ENCODE measurements around the gene MCC. TPM values are rescaled to one million over a fixed set of nuclear protein-coding genes. Genes with fewer than 3 reads are reported as not detected.

MCC gene
- total RNA-seq, 4 donors from 2014 or later: 17.1 to 90.7 (median 40.1) TPM

- TF ChIP-seq POLR2A (IDR thresholded peaks at IDR 0.05) (no peak), CTCF (IDR thresholded peaks at IDR 0.05) (no peak)
- intact Hi-C loops (cut with DNase I; ENCODE audit: low total_unique reads): no loop called here
Observed at GRCh38 chr5:113054899-113055298, 433.4 kb downstream of the MCC start.

GRCh38 chr5:113053511-113053995 lies 434.7 kb downstream of the MCC start:
- Histone ChIP-seq H3K4me1 (peaks cover 0 to 4% of the 10 kb centered on the region in 2 donors), H3K27ac (peak overlapping the region; percentile 53 to 62), H3K36me3 (no peaks in the 10 kb centered on the region), H3K27me3 (no peaks in the 10 kb centered on the region), H3K4me3 (no peak overlapping the region), H3K9me3 (no peaks in the 10 kb centered on the region)
- intact Hi-C loops (cut with DNase I; ENCODE audit: low total_unique reads): no loop called here
- DNase-seq: peak; percentile 85 to 89
- TF ChIP-seq POLR2A (IDR thresholded peaks at IDR 0.05) (no peak), CTCF (IDR thresholded peaks at IDR 0.05) (no peak)

More at GRCh38 chr5:113054899-113055298, 433.4 kb downstream of the MCC start:
- Histone ChIP-seq H3K36me3 (no peaks in the 10 kb centered on the region), H3K9me3 (no peaks in the 10 kb centered on the region), H3K4me3 (no peak overlapping the region), H3K27ac (peak overlapping the region; percentile 53 to 62), H3K4me1 (peaks cover 7 to 10% of the 10 kb centered on the region in 2 donors), H3K27me3 (no peaks in the 10 kb centered on the region)
- no peak for DNase-seq

GRCh38 chr5:113052041-113052795 lies 436.0 kb downstream of the MCC start:
- Histone ChIP-seq H3K27ac (peak overlapping the region; percentile 53 to 62), H3K4me3 (no peak overlapping the region), H3K9me3 (no peaks in the 10 kb centered on the region), H3K36me3 (no peaks in the 10 kb centered on the region), H3K27me3 (no peaks in the 10 kb centered on the region), H3K4me1 (peaks cover 0 to 4% of the 10 kb centered on the region in 2 donors)
- TF ChIP-seq POLR2A (IDR thresholded peaks at IDR 0.05) (no peak), CTCF (IDR thresholded peaks at IDR 0.05) (no peak)
- DNase-seq: no peak
- intact Hi-C loops (cut with DNase I; ENCODE audit: low total_unique reads): no loop called here

GRCh38 chr5:113050721-113051382 lies 437.4 kb downstream of the MCC start:
- no peak overlapping the region for H3K4me3 ChIP-seq
- peak; percentile 36 to 49 for DNase-seq
- no peaks in the 10 kb centered on the region for H3K36me3 ChIP-seq
- peak overlapping the region; percentile 50 to 52 for H3K27ac ChIP-seq
- no peaks in the 10 kb centered on the region for H3K9me3 ChIP-seq
- H3K27me3 ChIP-seq: no peaks in the 10 kb centered on the region
- H3K4me1 ChIP-seq: peaks cover 0 to 4% of the 10 kb centered on the region in 2 donors
- TF ChIP-seq POLR2A (IDR thresholded peaks at IDR 0.05): no peak
- TF ChIP-seq CTCF (IDR thresholded peaks at IDR 0.05): no peak
- intact Hi-C loops (cut with DNase I; ENCODE audit: low total_unique reads): no loop called here

- no peak overlapping the region for H3K27ac ChIP-seq
- H3K27me3 ChIP-seq: no peaks in the 10 kb centered on the region
- no peaks in the 10 kb centered on the region for H3K9me3 ChIP-seq
- no peak overlapping the region for H3K4me3 ChIP-seq
- H3K4me1 ChIP-seq: peaks cover 0 to 4% of the 10 kb centered on the region in 2 donors
- intact Hi-C loops (cut with DNase I; ENCODE audit: low total_unique reads): no loop called here
- TF ChIP-seq POLR2A (IDR thresholded peaks at IDR 0.05): no peak
- TF ChIP-seq CTCF (IDR thresholded peaks at IDR 0.05): no peak
- H3K36me3 ChIP-seq: no peaks in the 10 kb centered on the region
- no peak for DNase-seq
Observed at GRCh38 chr5:113048931-113049330, 439.3 kb downstream of the MCC start.

Data from uterus (tissue), 4 donors.